ENCODE measurements around the gene ADM.

ADM gene

DNA sequence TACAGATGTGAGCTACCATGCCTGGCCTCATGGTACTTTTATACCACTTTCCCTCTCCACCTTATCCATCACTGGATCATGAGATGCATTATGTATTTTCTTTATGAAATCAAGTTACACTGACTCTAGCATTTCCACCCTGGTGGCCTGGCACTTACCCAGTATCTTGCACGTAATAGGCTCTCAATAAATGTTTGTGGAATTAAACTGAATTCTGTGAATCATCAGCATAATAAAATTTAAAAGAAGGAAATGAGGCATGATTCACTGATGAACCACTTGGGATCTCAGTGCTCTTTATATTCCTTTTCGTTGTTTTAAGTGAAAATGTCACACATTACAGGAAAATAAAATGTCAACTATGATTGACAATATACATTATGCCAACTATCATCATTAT lies 25.1 kb downstream of the ADM start:
- DNase-seq = peak; percentile 18

DNA sequence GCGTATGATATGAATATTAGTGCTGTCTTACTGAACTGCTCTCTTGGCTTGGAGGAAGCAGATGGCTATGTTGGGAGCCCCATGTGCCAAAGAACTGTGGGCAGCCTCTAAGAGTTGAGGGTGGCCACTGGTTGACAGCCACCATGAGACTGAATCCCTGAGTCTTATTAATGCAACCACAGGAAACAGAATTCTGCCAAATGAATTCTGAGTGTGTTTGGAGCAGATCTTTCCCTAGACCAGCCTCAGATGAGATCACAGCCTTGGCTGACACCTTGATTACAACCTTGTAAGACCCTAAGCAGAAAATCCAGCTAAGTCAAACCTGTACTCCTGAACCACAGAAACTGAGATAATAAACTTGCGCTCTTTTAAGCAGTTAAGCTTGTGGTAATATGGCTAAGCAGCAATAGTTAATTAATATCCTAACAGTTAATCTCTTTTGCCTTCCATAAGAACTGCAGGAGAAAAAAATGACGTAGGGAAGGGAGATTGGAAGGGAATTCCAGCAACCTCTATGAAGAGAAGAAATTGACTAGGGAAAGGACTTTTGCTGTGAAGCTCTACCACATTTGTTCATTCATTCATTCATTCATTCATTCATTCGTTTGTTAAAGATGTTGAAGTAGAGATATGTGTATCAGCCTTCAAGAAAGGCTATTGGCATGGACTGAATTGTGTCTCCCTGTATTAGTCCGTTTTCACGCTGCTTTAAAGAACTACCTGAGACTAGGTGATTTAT lies 26.8 kb downstream of the ADM start:
- DNase-seq = no peak

DNA sequence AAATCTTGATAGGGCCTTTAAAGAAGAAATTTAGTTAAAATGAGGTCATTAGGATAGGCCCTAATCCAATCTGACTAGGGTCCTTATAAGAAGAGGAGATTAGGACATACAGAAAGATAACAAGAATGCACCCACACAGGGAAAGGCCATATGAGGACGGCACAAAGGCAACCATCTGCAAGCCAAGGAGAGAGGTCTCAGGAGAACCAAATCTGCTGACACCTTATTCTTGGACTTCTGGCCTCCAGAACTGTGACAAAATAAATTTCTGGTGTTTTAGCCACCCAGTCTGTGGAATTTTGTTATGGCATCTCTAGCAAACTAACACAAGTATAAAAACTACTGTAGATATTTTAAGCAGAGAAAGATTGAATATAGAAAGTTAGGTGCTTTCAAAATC lies 28.6 kb downstream of the ADM start:
- DNase-seq = no peak

DNA sequence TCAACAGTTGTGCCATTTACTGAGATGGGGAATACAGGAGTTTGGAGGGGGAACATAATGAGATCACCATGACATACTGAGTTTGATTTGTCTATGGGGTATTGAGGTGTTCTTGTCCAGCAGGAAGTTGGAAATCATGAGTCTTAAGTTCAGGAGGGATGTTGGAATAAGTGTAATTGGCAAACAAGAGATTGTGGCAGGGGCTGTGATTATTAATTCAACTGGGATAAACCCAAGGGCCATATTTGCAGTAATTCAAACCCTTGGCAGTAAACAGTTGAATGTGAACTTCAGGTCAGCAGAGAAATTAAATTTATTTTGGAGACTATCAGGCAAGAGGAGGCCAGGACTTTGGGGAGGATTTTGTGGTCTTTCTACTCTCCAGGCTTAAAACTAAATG lies 33.4 kb downstream of the ADM start:
- no peak for DNase-seq

DNA sequence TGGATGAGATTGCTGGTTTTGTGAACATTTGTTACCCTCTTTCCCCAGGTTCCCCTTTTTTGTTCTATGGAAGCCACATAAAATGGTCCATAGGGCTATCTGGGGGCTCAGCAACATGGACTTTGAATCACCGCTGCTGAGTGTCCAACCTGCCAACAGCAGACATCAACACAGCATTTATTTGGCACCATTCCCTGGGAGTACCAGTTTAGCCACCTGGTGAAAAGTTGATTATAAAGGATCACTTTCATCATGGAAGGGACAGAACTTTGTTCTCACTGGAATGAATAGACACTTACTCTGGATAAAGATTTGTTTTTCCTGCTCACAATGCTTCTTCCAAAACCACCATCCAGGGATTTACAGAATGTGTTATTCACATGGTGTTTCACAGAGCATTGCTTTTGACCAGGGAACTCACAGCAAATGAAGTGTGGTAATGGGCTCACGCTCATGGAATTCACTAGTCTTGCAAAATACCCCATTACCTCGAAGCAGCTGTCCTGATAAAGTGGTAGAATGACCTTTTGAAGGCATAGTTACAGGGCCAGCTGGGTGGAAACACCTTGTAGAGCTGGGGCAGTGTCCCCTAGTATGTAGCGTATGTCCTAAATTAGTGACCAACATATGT lies 43.9 kb downstream of the ADM start:
- DNase-seq = no peak

DNA sequence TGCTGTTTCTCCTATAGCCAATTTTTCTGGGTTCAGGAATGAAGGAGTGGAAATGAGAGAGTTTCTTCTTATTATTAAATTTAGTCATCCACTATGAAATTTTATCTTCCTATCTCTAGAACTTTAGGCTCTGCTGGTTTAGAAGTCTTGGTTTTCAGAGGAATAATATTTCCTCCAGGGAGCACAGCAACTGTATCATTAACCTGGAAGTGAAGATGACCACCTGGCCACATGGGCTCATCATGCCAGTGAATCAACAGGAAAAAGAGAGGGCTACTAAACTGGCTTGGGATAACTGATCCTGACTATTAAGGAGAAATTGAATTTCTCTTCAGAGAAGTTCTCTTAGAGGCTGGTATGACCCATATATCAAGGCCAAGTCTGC lies 44.4 kb downstream of the ADM start:
- no peak for DNase-seq

DNA sequence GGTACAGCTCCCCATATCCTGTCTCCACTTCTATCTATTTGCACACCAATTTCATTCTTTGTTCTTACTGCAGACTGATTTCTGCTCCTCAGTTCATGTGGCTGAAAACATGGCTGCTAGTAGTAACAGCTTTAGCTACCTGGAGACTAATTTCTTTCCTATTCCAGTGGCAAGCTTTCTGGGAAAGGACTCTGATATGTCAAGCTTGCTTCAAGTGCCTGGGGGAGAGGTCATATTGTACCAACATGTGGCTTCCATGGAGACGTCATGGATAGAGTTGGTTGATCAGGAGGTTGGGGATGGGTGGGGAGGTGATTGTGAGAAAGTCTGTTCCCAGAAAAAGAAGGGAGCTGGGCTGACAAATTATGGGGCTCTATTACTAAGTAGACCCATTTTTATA lies 44.9 kb downstream of the ADM start:
- DNase-seq = no peak

DNA sequence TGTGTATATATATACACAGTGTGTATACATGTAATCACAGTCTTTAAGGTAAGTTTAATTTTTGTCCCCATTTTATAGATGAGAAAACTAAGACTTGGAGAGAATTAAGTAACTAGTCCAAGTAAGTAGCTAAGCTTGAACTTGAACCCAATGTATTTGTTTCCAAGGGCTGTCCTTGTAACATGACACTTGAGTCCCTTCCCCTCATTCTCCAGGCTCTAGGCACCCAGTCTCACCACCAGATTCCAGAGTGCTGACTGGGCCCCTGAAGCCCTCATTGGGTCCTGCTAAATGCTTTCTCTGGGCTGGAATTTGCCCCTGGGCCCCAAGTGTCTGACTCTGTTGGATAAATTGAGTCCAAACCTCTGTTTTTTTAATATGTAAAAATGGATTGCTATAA lies 45.5 kb downstream of the ADM start:
- peak; percentile 44 for DNase-seq

DNA sequence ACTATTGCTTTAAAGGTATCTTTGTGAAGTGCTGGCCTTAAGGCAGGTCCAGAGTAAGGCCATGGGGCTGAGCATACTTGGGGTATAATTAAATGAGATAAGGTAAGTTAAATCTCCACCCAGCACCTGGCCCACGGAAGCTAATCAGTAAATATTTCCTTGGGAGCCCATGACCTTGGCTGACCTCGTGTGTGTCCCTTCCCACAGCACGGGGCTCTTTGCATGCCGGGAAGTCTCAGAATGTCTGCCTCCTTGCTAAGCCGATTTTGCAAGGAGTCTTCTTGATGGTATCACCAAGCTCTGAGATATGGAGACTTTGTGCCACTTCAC lies 46.5 kb downstream of the ADM start:
- DNase-seq = no peak

DNA sequence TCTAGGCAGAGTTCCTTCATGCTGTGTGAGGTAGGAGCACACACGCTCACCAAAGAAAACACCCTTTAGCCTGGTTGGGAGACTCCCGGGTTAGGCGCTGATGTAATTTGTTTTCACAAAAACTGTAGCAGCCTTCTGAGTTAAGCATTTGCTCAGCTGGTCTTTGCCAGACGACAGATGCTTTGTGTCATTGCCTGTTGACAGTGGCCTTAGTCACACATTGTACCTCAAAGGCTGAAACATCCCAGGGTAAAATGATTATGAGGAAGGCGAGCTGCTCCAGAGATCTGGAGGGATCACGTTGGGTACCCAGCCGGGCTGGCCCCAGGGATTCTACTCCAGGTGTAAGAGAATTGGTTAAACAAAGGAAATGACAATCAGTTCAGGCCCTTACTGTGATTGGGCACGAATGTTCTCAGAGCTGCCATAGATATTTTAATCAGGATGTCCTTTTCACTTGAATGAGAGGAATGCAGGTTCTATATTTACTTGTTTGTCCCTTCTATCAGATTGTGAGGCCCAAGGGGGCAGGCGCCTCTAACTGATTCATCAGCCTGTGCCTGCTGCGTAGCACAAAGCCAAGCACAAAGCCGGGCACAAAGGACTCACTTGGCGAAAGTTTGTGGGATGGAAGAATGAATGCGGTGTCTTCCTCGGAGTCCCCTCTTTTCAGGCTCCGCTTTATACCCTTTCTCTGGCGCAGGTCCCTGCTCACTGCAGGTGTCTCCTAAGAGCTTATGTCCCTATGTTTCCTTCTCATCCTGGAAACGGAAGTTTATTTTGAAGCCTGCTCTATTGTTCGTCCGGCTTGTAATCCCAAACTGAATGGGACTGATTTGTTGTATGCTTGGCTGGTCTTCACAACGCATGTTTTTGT lies 47.1 kb downstream of the ADM start:
- peak; percentile 17 for DNase-seq

DNA sequence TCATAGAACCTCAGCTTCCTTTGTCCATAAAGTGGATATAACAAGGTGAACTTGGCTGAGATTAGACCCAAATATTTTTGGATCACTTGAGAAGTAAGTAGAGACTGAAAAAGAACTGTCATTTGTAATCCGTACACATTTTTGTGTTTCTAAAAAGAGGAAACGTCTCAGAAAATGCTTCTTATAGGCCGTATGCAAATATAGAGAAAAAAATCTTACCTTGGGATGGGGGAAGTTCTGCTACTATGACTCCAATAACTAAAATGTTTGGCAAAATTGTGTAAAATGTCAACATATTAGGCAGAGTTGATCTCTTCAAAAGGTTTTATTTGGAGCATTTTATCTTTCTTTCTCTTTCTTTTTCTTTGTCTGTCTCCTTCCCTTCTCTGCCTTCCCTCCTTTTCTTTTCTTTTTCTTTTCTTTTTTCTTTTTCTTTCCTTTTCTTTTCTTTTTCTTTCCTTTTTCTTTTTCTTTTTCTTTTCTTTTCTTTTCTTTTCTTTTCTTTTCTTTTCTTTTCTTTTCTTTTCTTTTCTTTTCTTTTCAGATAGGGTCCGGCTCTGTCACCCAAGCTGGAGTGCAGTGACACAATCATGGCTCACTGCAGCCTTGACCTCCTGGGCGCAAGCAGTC lies 48.2 kb downstream of the ADM start:
- DNase-seq = no peak

DNA sequence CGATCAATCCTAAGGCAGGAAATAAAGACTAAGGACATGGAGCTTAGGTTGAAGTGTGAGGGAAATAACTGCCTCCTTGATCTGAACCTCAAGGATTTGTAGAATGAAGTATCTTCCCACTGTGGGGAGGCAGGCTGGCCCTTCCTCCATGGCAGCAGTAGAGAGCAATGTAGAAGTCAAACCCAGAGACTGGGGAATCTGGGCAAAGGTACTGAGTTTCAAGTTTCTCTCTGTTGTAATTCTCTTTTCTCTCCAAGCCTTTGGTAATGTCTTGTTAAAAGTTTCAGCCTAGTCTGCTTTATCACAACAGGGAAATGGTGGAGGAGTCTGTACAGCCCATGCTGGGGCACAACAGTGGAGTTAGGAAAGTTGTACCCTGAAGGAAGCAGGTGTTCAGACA lies 49.5 kb downstream of the ADM start:
- DNase-seq = no peak

DNA sequence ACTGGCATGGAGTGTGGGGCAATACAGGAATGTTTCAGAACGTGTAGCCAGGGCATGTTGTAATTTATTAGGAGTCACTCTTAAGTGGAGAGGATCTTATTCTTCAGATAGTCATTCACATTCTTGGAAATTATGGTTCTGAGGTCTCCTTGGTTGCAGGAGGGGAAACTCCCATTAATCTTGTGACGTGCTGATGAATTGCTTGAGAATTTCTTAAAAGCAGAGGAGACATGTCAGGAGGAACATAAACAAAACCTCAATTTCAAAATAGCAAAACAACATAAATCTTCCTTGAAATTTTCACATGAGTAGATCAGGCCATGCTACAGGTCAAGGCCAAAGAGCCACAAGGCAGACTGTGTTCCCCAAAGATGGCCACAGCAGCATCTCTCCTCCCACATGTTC lies 50.4 kb downstream of the ADM start:
- peak; percentile 6 for DNase-seq

DNA sequence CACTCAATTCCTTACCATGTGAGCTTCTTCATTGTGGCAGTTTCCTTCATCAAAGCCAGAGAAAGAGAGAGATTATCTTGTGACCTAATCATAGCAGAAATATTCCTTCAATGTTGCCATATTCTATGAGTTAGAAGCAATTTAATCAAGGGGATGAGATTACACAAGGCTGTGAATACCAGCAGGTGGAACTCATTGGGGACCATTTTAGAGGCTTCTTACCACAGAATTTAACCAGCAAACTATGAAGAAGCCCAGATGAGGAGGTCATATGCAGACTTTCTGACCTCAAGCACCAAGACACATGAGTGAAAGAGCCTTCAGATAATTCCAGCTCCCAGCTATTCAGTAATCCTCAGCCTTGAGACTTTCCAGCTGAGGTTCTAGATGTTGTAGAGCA lies 51.3 kb downstream of the ADM start:
- no peak for DNase-seq
